ENCODE results near the gene TBC1D24.
"Not testable (repeated sequence)": the region's sequence is repeated elsewhere in the genome, so short reads cannot be mapped to it uniquely, and the experiment has no call there.

The TBC1D24 gene

GRCh38 chr16:2478279-2478678, 3.4 kb downstream of the TBC1D24 start:
- no peaks in the 10 kb centered on the region for H3K36me3 ChIP-seq (ENCODE audit: control insufficient read depth, low read depth, low read length)
- H3K4me3 ChIP-seq (ENCODE audit: low read length): no peak overlapping the region
- H3K9ac ChIP-seq (ENCODE audit: low read length): no peak overlapping the region
- H3K27ac ChIP-seq (ENCODE audit: low read length): no peak overlapping the region
- H3K27me3 ChIP-seq (ENCODE audit: control insufficient read depth, insufficient read depth, low read length): peaks cover 28% of the 10 kb centered on the region
- H3K4me1 ChIP-seq (ENCODE audit: control insufficient read depth, low read depth, low read length): no peaks in the 10 kb centered on the region
- H3K9me3 ChIP-seq (ENCODE audit: control insufficient read depth, low read depth, low read length): no peaks in the 10 kb centered on the region

- not testable (repeated sequence) for H3K36me3 ChIP-seq (ENCODE audit: control insufficient read depth, low read depth, low read length); H3K9me3 ChIP-seq (ENCODE audit: control insufficient read depth, low read depth, low read length); H3K27ac ChIP-seq (ENCODE audit: low read length); H3K9ac ChIP-seq (ENCODE audit: low read length); H3K4me3 ChIP-seq (ENCODE audit: low read length); H3K4me1 ChIP-seq (ENCODE audit: control insufficient read depth, low read depth, low read length)
- peaks cover 16% of the 10 kb centered on the region for H3K27me3 ChIP-seq (ENCODE audit: control insufficient read depth, insufficient read depth, low read length)
Measured at GRCh38 chr16:2479996-2480395, 5.1 kb downstream of the TBC1D24 start.

- no peak overlapping the region for H3K27ac ChIP-seq (ENCODE audit: low read length)
- no peak overlapping the region for H3K9ac ChIP-seq (ENCODE audit: low read length)
- no peaks in the 10 kb centered on the region for H3K4me1 ChIP-seq (ENCODE audit: control insufficient read depth, low read depth, low read length)
- H3K9me3 ChIP-seq (ENCODE audit: control insufficient read depth, low read depth, low read length): no peaks in the 10 kb centered on the region
- H3K36me3 ChIP-seq (ENCODE audit: control insufficient read depth, low read depth, low read length): no peaks in the 10 kb centered on the region
- no peak overlapping the region for H3K4me3 ChIP-seq (ENCODE audit: low read length)
- H3K27me3 ChIP-seq (ENCODE audit: control insufficient read depth, insufficient read depth, low read length): peaks cover 11% of the 10 kb centered on the region
Measured at GRCh38 chr16:2480948-2481347, 6.0 kb downstream of the TBC1D24 start.

- Histone ChIP-seq H3K9me3 (ENCODE audit: control insufficient read depth, low read depth, low read length) (no peaks in the 10 kb centered on the region), H3K4me1 (ENCODE audit: control insufficient read depth, low read depth, low read length) (no peaks in the 10 kb centered on the region), H3K27ac (ENCODE audit: low read length) (no peak overlapping the region), H3K27me3 (ENCODE audit: control insufficient read depth, insufficient read depth, low read length) (peaks cover 4% of the 10 kb centered on the region), H3K4me3 (ENCODE audit: low read length) (no peak overlapping the region), H3K9ac (ENCODE audit: low read length) (no peak overlapping the region), H3K36me3 (ENCODE audit: control insufficient read depth, low read depth, low read length) (no peaks in the 10 kb centered on the region)
Measured at GRCh38 chr16:2481676-2482075, 6.7 kb downstream of the TBC1D24 start.

GRCh38 chr16:2482249-2482648, 7.3 kb downstream of the TBC1D24 start:
- Histone ChIP-seq H3K4me1 (ENCODE audit: control insufficient read depth, low read depth, low read length) (no peaks in the 10 kb centered on the region), H3K9ac (ENCODE audit: low read length) (no peak overlapping the region), H3K36me3 (ENCODE audit: control insufficient read depth, low read depth, low read length) (no peaks in the 10 kb centered on the region), H3K9me3 (ENCODE audit: control insufficient read depth, low read depth, low read length) (no peaks in the 10 kb centered on the region), H3K27ac (ENCODE audit: low read length) (no peak overlapping the region), H3K27me3 (ENCODE audit: control insufficient read depth, insufficient read depth, low read length) (no peaks in the 10 kb centered on the region), H3K4me3 (ENCODE audit: low read length) (no peak overlapping the region)

- Histone ChIP-seq H3K36me3 (ENCODE audit: control insufficient read depth, low read depth, low read length) (no peaks in the 10 kb centered on the region), H3K27ac (ENCODE audit: low read length) (no peak overlapping the region), H3K9ac (ENCODE audit: low read length) (no peak overlapping the region), H3K27me3 (ENCODE audit: control insufficient read depth, insufficient read depth, low read length) (no peaks in the 10 kb centered on the region), H3K4me1 (ENCODE audit: control insufficient read depth, low read depth, low read length) (no peaks in the 10 kb centered on the region), H3K9me3 (ENCODE audit: control insufficient read depth, low read depth, low read length) (no peaks in the 10 kb centered on the region), H3K4me3 (ENCODE audit: low read length) (no peak overlapping the region)
Measured at GRCh38 chr16:2482708-2483534, 8.0 kb downstream of the TBC1D24 start.

GRCh38 chr16:2483939-2484897, 9.3 kb downstream of the TBC1D24 start:
- Histone ChIP-seq H3K9me3 (ENCODE audit: control insufficient read depth, low read depth, low read length) (no peaks in the 10 kb centered on the region), H3K36me3 (ENCODE audit: control insufficient read depth, low read depth, low read length) (no peaks in the 10 kb centered on the region), H3K27me3 (ENCODE audit: control insufficient read depth, insufficient read depth, low read length) (no peaks in the 10 kb centered on the region), H3K27ac (ENCODE audit: low read length) (no peak overlapping the region), H3K4me3 (ENCODE audit: low read length) (no peak overlapping the region), H3K9ac (ENCODE audit: low read length) (no peak overlapping the region), H3K4me1 (ENCODE audit: control insufficient read depth, low read depth, low read length) (no peaks in the 10 kb centered on the region)

GRCh38 chr16:2484898-2485508, 10.1 kb downstream of the TBC1D24 start:
- H3K27me3 ChIP-seq (ENCODE audit: control insufficient read depth, insufficient read depth, low read length): no peaks in the 10 kb centered on the region
- no peaks in the 10 kb centered on the region for H3K4me1 ChIP-seq (ENCODE audit: control insufficient read depth, low read depth, low read length)
- no peaks in the 10 kb centered on the region for H3K9me3 ChIP-seq (ENCODE audit: control insufficient read depth, low read depth, low read length)
- no peaks in the 10 kb centered on the region for H3K36me3 ChIP-seq (ENCODE audit: control insufficient read depth, low read depth, low read length)
- H3K9ac ChIP-seq (ENCODE audit: low read length): no peak overlapping the region
- H3K27ac ChIP-seq (ENCODE audit: low read length): no peak overlapping the region
- H3K4me3 ChIP-seq (ENCODE audit: low read length): no peak overlapping the region

GRCh38 chr16:2485811-2486507, 11.0 kb downstream of the TBC1D24 start:
- Histone ChIP-seq H3K9me3 (ENCODE audit: control insufficient read depth, low read depth, low read length) (no peaks in the 10 kb centered on the region), H3K9ac (ENCODE audit: low read length) (no peak overlapping the region), H3K27ac (ENCODE audit: low read length) (no peak overlapping the region), H3K27me3 (ENCODE audit: control insufficient read depth, insufficient read depth, low read length) (no peaks in the 10 kb centered on the region), H3K36me3 (ENCODE audit: control insufficient read depth, low read depth, low read length) (no peaks in the 10 kb centered on the region), H3K4me1 (ENCODE audit: control insufficient read depth, low read depth, low read length) (no peaks in the 10 kb centered on the region), H3K4me3 (ENCODE audit: low read length) (no peak overlapping the region)

- Histone ChIP-seq H3K9ac (ENCODE audit: low read length) (no peak overlapping the region), H3K27me3 (ENCODE audit: control insufficient read depth, insufficient read depth, low read length) (no peaks in the 10 kb centered on the region), H3K9me3 (ENCODE audit: control insufficient read depth, low read depth, low read length) (no peaks in the 10 kb centered on the region), H3K27ac (ENCODE audit: low read length) (no peak overlapping the region), H3K4me3 (ENCODE audit: low read length) (no peak overlapping the region), H3K36me3 (ENCODE audit: control insufficient read depth, low read depth, low read length) (no peaks in the 10 kb centered on the region), H3K4me1 (ENCODE audit: control insufficient read depth, low read depth, low read length) (no peaks in the 10 kb centered on the region)
Measured at GRCh38 chr16:2486645-2487516, 12.0 kb downstream of the TBC1D24 start.

Measured in iPS-18a (cell line).